Right lobe of liver (tissue), 6 donors: ENCODE results near the gene CDK1. TPM values are rescaled to one million over a fixed set of nuclear protein-coding genes. Genes with fewer than 3 reads are reported as not detected.

Source experiments
- ATAC-seq, 4 donors: fragments of 200-7000 bp; cut with Tn5 transposase; one replicate each; pipeline ENCODE4 v1.9.1; 2020; ENCODE audit warnings: mild to moderate bottlenecking in 4 of 4, moderate library complexity in 4 of 4
- DNase-seq, 3 donors: peaks; one replicate each; pipeline ENCODE4 v3.0.0-alpha.2; 2020
- H3K27ac ChIP-seq, 3 donors: fragments of 200-600 bp; one replicate each; pipeline ENCODE4 v1.8.0; 2022
- H3K27me3 ChIP-seq, 2 donors: fragments of 200-600 bp; one replicate each; pipeline ENCODE4 v1.8.0; 2022
- H3K36me3 ChIP-seq, 4 donors: fragments of 200-600 bp; sonication (generic) in 1 of 4; one replicate each; pipeline versions ENCODE4 v1.5.1 to v1.8.0; 2017 to 2022; ENCODE audit warnings: control low read depth in 1 of 4
- H3K4me1 ChIP-seq, 4 donors: fragments of 200-600 bp; sonication (generic) in 1 of 4; one replicate each; pipeline versions ENCODE4 v1.5.1 to v1.8.0; 2017 to 2022; ENCODE audit warnings: control low read depth in 1 of 4
- H3K4me3 ChIP-seq, 3 donors: fragments of 200-600 bp; one replicate each; pipeline ENCODE4 v1.8.0; 2022
- H3K9me3 ChIP-seq, 4 donors: fragments of 200-600 bp; sonication (generic) in 1 of 4; one replicate each; pipeline versions ENCODE4 v1.5.1 to v1.8.0; 2017 to 2022; ENCODE audit warnings: control low read depth in 1 of 4
- POLR2A ChIP-seq: fragments of 450-650 bp; IDR thresholded peaks from one replicate; pipeline ENCODE4 v1.6.1; 2017; ENCODE audit warnings: antibody characterized with exemption, mild to moderate bottlenecking
- WGBS: methylation state at CpG from one replicate; pipeline ENCODE4 v1.1.6; 2018; ENCODE audit warnings: low coverage, low lambda C conversion rate; ENCODE audit not compliant: insufficient coverage; ENCODE audit errors: missing lambda C conversion rate; 5-methylcytosine and 5-hydroxymethylcytosine counted together
- intact Hi-C, 2 donors: fragments of 100-400 bp; cut with DNase I; formaldehyde crosslinking; loops; one replicate each; pipeline versions ENCODE4 v1.11.2 to v1.14.1; 2022
- long read RNA-seq: library from polyadenylated mRNA; unstranded; transcript quantifications from one replicate; pipeline ENCODE4 v2.0.0, GENCODE V29; 2019
- total RNA-seq, 6 experiments: library from RNA; depleted of rRNA in 2 of 6; stranded (reverse); fragments of >200 nt in 2 of 6; fragmentation: NEBNext Ultra II Directional in 3 of 6; extraction: Animal tissue kit (Norgen Biotek cat#: 25700) in 3 of 6; gene quantifications; one replicate each; pipeline versions ENCODE4 v1.1.0 to v1.2.4, GENCODE V29; 2016 to 2023
- TF ChIP-seq, protein P1 (sequence below), 4 donors: fragments of 200-600 bp in 3 of 4; fragments of 450-650 bp in 1 of 4; IDR thresholded peaks; one replicate each; pipeline versions ENCODE4 v1.5.1 to v1.8.0; 2016 to 2022; ENCODE audit warnings: antibody characterized with exemption in 4 of 4, mild to moderate bottlenecking in 2 of 4
- donor health status: DM: no; HTN: yes; CAD: no.
- donor health status: DM: no; HTN: no; CAD: no.
- donor health status: DM: no; HTN: no; CAD: no.
- donor health status: DM: no; HTN: yes; CAD: no.
- donor health status: DM: no; HTN: yes; CAD: no.

Gene CDK1
- 1 to 10 TPM in 5 of 6 experiments, not detected in 1; 1.2 to 3.6 (median 3.0) TPM for total RNA-seq
- long read RNA-seq = 0 reads

DNA sequence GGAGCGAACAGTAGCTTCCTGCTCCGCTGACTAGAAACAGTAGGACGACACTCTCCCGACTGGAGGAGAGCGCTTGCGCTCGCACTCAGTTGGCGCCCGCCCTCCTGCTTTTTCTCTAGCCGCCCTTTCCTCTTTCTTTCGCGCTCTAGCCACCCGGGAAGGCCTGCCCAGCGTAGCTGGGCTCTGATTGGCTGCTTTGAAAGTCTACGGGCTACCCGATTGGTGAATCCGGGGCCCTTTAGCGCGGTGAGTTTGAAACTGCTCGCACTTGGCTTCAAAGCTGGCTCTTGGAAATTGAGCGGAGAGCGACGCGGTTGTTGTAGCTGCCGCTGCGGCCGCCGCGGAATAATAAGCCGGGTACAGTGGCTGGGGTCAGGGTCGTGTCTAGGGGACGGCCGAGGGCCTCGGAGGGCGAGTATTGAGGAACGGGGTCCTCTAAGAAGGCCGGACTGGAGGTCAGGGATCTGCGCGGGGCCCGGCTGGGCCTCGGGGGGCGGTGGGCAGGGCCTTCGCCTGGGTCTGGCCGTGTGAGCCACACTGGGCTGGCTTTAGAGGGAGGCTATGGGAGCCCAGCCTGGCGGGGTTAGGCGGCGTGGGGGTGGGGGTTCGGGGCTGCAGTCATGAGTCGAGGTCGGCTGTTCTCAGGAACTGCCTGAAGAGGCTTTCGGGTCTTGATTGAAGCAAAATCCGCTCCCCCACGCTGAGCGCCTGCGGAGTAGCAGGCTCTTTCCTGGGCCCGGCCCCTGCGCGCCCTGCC lies at the start of gene CDK1:
Gene CDK1 (plus strand): TSS at position 265 of the 757 bp plus-strand sequence. CDS start 1,688 bp downstream, outside the sequence.
- WGBS = under 1% methylated on average over 41 of the region's 58 CpGs
- DNase-seq (peak; percentile 93 to 97 (median 97)), ATAC-seq (peak; percentile 100)
- Histone ChIP-seq H3K36me3 (no peaks in the 10 kb centered on the region), H3K9me3 (no peaks in the 10 kb centered on the region), H3K27ac (peak within 1 kb of the TSS in 1 of 3 donors; percentile 25), H3K4me3 (peak within 1 kb of the TSS; percentile 43 to 59 (median 51)), H3K27me3 (peaks cover 0 to 3% of the 10 kb centered on the region in 2 donors), H3K4me1 (peaks cover 0 to 7% (median 3%) of the 10 kb centered on the region in 4 donors)
- intact Hi-C loops = no loop called here
- TF ChIP-seq, protein P1, sequence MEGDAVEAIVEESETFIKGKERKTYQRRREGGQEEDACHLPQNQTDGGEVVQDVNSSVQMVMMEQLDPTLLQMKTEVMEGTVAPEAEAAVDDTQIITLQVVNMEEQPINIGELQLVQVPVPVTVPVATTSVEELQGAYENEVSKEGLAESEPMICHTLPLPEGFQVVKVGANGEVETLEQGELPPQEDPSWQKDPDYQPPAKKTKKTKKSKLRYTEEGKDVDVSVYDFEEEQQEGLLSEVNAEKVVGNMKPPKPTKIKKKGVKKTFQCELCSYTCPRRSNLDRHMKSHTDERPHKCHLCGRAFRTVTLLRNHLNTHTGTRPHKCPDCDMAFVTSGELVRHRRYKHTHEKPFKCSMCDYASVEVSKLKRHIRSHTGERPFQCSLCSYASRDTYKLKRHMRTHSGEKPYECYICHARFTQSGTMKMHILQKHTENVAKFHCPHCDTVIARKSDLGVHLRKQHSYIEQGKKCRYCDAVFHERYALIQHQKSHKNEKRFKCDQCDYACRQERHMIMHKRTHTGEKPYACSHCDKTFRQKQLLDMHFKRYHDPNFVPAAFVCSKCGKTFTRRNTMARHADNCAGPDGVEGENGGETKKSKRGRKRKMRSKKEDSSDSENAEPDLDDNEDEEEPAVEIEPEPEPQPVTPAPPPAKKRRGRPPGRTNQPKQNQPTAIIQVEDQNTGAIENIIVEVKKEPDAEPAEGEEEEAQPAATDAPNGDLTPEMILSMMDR (IDR thresholded peaks at IDR 0.05) = no peak
- no peak for TF ChIP-seq POLR2A

DNA sequence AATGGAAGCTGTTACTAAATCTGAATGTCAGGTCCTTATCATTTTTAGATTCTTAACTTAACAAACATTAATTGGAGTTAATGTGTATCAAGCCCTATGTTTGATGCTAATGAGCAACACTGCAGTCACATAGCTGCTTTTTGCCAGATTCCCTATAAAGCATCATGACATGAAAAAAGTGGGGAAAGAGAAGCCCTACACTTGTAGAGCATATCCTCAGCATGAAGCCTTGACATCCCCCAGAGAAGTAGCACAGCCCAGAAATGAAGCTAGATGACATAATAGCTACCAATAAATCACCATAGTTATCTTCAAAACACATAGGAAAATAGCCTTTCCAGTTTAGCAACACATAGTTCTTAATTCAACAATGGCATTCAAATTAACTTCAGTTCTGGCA lies 49.2 kb upstream of the CDK1 start:
- peaks cover 0 to 12% (median 0%) of the 10 kb centered on the region in 4 donors for H3K4me1 ChIP-seq
- no peak for TF ChIP-seq POLR2A
- TF ChIP-seq, protein P1 (IDR thresholded peaks at IDR 0.05) = no peak
- no peaks in the 10 kb centered on the region for H3K9me3 ChIP-seq
- no peaks in the 10 kb centered on the region for H3K36me3 ChIP-seq
- H3K27me3 ChIP-seq = peaks cover 0 to 17% of the 10 kb centered on the region in 2 donors
- H3K4me3 ChIP-seq = no peak overlapping the region
- intact Hi-C loops = no loop called here
- ATAC-seq (no peak), DNase-seq (no peak)
- H3K27ac ChIP-seq = no peak overlapping the region

DNA sequence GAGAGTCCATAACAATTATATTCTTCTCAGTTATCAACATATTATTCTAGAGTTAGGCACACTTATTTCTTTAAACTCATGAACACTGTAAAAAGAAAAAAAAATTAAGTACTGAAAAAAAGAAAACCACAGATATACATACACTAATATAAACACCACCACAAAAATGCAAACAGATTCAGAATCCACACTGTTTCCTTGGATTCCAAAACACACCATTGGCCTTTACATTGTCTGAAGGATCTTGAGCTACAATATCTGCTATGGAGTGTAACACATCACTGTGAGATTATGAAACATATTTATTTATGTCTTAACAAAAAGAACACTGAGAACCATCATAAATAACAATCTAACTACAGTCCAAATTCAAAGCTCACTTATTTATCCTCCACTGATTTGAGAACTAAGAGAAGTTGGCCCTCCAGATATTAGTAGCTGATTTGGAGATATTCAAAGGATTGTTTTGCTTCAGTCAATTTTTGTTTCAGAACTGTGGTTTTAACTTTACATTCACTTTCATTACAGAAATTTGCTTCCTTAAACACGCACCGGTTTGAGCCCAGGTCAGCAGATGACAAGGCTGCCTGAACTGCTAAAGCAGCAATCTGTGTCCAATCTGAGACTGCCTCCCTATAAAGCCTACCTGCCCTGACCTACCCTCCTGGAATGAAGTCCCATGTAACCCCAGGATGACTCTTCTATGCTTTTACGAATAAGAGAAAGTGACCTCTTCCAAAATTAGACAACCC lies 47.0 kb upstream of the CDK1 start:
- peaks cover 0 to 12% (median 0%) of the 10 kb centered on the region in 4 donors for H3K4me1 ChIP-seq
- ATAC-seq (peak in 2 of 4 donors; percentile 31 to 34), DNase-seq (no peak)
- no peak overlapping the region for H3K27ac ChIP-seq
- H3K4me3 ChIP-seq = no peak overlapping the region
- WGBS = 38% methylated on average over 3 of the region's 3 CpGs
- intact Hi-C loops = no loop called here
- TF ChIP-seq POLR2A = no peak
- TF ChIP-seq, protein P1 (IDR thresholded peaks at IDR 0.05) = no peak
- H3K27me3 ChIP-seq = peaks cover 0 to 18% of the 10 kb centered on the region in 2 donors
- no peaks in the 10 kb centered on the region for H3K36me3 ChIP-seq
- no peaks in the 10 kb centered on the region for H3K9me3 ChIP-seq

DNA sequence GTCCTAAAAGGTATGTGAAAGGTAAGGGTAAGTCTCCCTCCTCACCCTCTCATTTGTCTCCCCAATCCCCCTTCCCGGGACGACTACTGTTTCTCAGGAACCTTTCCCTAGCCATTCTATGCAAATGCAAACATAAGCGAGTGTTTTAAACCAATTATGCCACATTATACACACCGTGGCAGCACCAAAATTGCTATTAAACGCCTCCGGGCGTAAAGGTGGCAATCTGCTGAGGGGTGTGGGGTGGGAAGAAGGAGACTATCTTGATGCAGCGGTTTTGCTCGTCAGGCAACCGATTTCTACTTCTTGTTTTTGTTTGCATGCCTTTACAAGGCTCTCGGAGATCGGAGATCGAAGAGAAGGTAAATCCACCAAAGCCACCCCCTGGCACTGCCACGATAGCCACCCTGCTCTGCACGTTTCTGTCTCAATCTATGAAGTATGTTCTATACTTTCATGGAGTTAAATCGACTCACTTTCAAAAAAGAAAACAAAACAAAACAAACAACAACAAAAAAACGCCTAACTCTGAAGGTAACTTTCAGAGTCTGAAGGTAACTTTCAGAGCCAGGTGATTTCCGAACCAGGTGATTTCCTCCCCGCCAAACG lies 46.0 kb upstream of the CDK1 start:
- peaks cover 0 to 18% of the 10 kb centered on the region in 2 donors for H3K27me3 ChIP-seq
- H3K4me3 ChIP-seq = peak overlapping the region; percentile 35 to 56 (median 44)
- DNase-seq (no peak), ATAC-seq (peak in 2 of 4 donors; percentile 23 to 24)
- no peak overlapping the region for H3K27ac ChIP-seq
- H3K9me3 ChIP-seq = no peaks in the 10 kb centered on the region
- intact Hi-C loops = no loop called here
- peaks cover 0 to 12% (median 0%) of the 10 kb centered on the region in 4 donors for H3K4me1 ChIP-seq
- 11% methylated on average over 20 of the region's 20 CpGs for WGBS
- TF ChIP-seq, protein P1 (IDR thresholded peaks at IDR 0.05) = no peak
- TF ChIP-seq POLR2A = no peak
- no peaks in the 10 kb centered on the region for H3K36me3 ChIP-seq
